B cell (primary cell): Measurements from ENCODE around the gene GINS2. TPM values are rescaled to one million over a fixed set of nuclear protein-coding genes. Genes with fewer than 3 reads are reported as not detected.

Experiments
- ATAC-seq: fragments of 200-7000 bp; cut with Tn5 transposase; one replicate; pipeline ENCODE4 v1.10.0; 2021; ENCODE audit warnings: low read depth, mild to moderate bottlenecking, moderate number of reproducible peaks, moderate library complexity
- CTCF ChIA-PET: fragments of 350-600 bp; sonication (Branson Sonifier 250); formaldehyde crosslinking; loops from one replicate; lab custom pipeline; 2021; ENCODE audit warnings: antibody characterized with exemption, inconsistent platforms; lab: Charles Lee
- POLR2A ChIA-PET: fragments of 350-600 bp; sonication (Branson Sonifier 250); formaldehyde crosslinking; loops from one replicate; lab custom pipeline; 2021; ENCODE audit warnings: antibody characterized with exemption; lab: Charles Lee
- DNase-seq: peaks from one replicate; pipeline ENCODE4 v3.0.0; 2013
- H2AFZ ChIP-seq: 2 replicates; pipeline ENCODE4 v1.6.1; 2012; ENCODE audit warnings: mild to moderate bottlenecking, low read depth, low read length; ENCODE audit not compliant: insufficient read depth, poor library complexity, severe bottlenecking
- H3K27ac ChIP-seq, 2 donors: 1 replicate in 1 of 2; 2 replicates in 1 of 2; pipeline ENCODE4 v1.5.1; 2012 to 2013; ENCODE audit warnings: low read length in 2 of 2, mild to moderate bottlenecking in 2 of 2, moderate library complexity in 1 of 2
- H3K27me3 ChIP-seq, 4 experiments: fragments of 200-600 bp in 1 of 4; sonication (generic) in 1 of 4; replicated peaks in 1 of 4; 1 replicate in 2 of 4; 2 replicates in 2 of 4; pipeline versions ENCODE4 v1.6.1 to v1.7.0; 2013 to 2016; ENCODE audit warnings: low read length in 3 of 4, mild to moderate bottlenecking in 2 of 4, mixed read lengths in 1 of 4, moderate library complexity in 1 of 4; ENCODE audit not compliant: insufficient read depth in 4 of 4, control insufficient read depth in 3 of 4; ENCODE audit errors: control extremely low read depth in 1 of 4
- H3K36me3 ChIP-seq, 2 experiments: replicated peaks in 1 of 2; 1 replicate in 1 of 2; 2 replicates in 1 of 2; pipeline versions ENCODE4 v1.6.1 to v1.7.1; 2013; ENCODE audit warnings: low read length in 1 of 2; ENCODE audit not compliant: insufficient read depth in 2 of 2, control insufficient read depth in 1 of 2; ENCODE audit errors: control extremely low read depth in 1 of 2, extremely low read depth in 1 of 2
- H3K4me1 ChIP-seq, 2 donors: fragments of 200-600 bp in 1 of 2; sonication (generic) in 1 of 2; 1 replicate in 1 of 2; 2 replicates in 1 of 2; pipeline versions ENCODE4 v1.5.1 to v1.6.1; 2013 to 2017; ENCODE audit warnings: low read length in 2 of 2; ENCODE audit not compliant: control insufficient read depth in 2 of 2, insufficient read depth in 2 of 2
- H3K4me2 ChIP-seq: replicated peaks from 2 replicates; pipeline ENCODE3; 2012; ENCODE audit warnings: mild to moderate bottlenecking, low read depth, low read length; ENCODE audit not compliant: poor library complexity, severe bottlenecking
- H3K4me3 ChIP-seq, 5 experiments: fragments of 200-600 bp in 1 of 5; sonication (generic) in 1 of 5; 1 replicate in 3 of 5; 2 replicates in 2 of 5; pipeline versions ENCODE4 v1.5.1 to v1.7.0; 2011 to 2016; ENCODE audit warnings: low read length in 4 of 5, mild to moderate bottlenecking in 4 of 5, low read depth in 2 of 5, control low read depth in 1 of 5, moderate library complexity in 1 of 5; ENCODE audit not compliant: insufficient read depth in 1 of 5; ENCODE audit errors: control extremely low read depth in 1 of 5, extremely low read depth in 1 of 5
- H3K79me2 ChIP-seq: fragments of 200-600 bp; sonication (generic); one replicate; pipeline ENCODE4 v1.6.0; 2016; ENCODE audit warnings: low read length; ENCODE audit not compliant: control insufficient read depth, insufficient read depth
- H3K9ac ChIP-seq: fragments of 200-600 bp; sonication (generic); 2 replicates; pipeline ENCODE4 v1.6.1; 2017; ENCODE audit warnings: mild to moderate bottlenecking, low read length, moderate library complexity
- H3K9me3 ChIP-seq, 3 donors: one replicate each; pipeline versions ENCODE4 v1.6.1 to v1.7.1; 2013; ENCODE audit warnings: low read length in 2 of 3; ENCODE audit not compliant: control insufficient read depth in 2 of 3, insufficient read depth in 1 of 3; ENCODE audit errors: control extremely low read depth in 1 of 3
- H4K20me1 ChIP-seq: 2 replicates; pipeline ENCODE4 v1.6.0; 2012; ENCODE audit warnings: mild to moderate bottlenecking, low read length; ENCODE audit not compliant: insufficient read depth, control insufficient read depth, poor library complexity, severe bottlenecking
- H3K27ac Mint-ChIP-seq: one replicate; pipeline ENCODE4 v1.8.0; 2021; ENCODE audit warnings: mixed read lengths
- H3K27me3 Mint-ChIP-seq: one replicate; pipeline ENCODE4 v1.8.0; 2021; ENCODE audit warnings: mixed read lengths
- H3K4me1 Mint-ChIP-seq: one replicate; pipeline ENCODE4 v1.8.0; 2021; ENCODE audit warnings: mixed read lengths
- H3K4me3 Mint-ChIP-seq: one replicate; pipeline ENCODE4 v1.8.0; 2021; ENCODE audit warnings: mixed read lengths
- H3K9me3 Mint-ChIP-seq: one replicate; pipeline ENCODE4 v1.8.0; 2022; ENCODE audit warnings: mixed read lengths; ENCODE audit not compliant: insufficient read depth
- CTCF ChIP-seq: fragments of 200-600 bp; IDR thresholded peaks from one replicate; pipeline ENCODE4 v1.8.0; 2022; ENCODE audit warnings: antibody characterized with exemption, mild to moderate bottlenecking
- EZH2 ChIP-seq: IDR thresholded peaks from 2 replicates; pipeline ENCODE4 v1.6.1; 2012; ENCODE audit warnings: borderline replicate concordance, low read depth, mild to moderate bottlenecking, moderate library complexity, low read length; ENCODE audit not compliant: insufficient read depth, poor library complexity, severe bottlenecking
- WGBS: methylation state at CpG from one replicate; pipeline ENCODE4 v1.1.5; 2013; ENCODE audit warnings: missing lambda C conversion rate; ENCODE audit not compliant: insufficient coverage; 5-methylcytosine and 5-hydroxymethylcytosine counted together
- intact Hi-C: fragments of 100-400 bp; cut with micrococcal nuclease; formaldehyde crosslinking; loops from one replicate; pipeline ENCODE4 v1.10.0; 2022
- polyA plus RNA-seq: library from polyadenylated mRNA; depleted of rRNA; stranded (reverse); fragments of >200 nt; gene quantifications from 2 replicates; pipeline ENCODE4 v1.2.3, GENCODE V29; 2012
- total RNA-seq, 2 donors: library from RNA; stranded (reverse); fragments of 120-200 nt in 1 of 2; gene quantifications; 1 replicate in 1 of 2; 2 replicates in 1 of 2; pipeline versions ENCODE4 v1.2.3 to v1.2.4, GENCODE V29; 2013 to 2022

Gene GINS2
- total and polyA plus RNA-seq, 2 donors (not counting 1 experiment from before 2014, with no cell fraction given), result 0.52 to 4.2 TPM

- no peak overlapping the region for H2AFZ ChIP-seq
- no peaks in the 10 kb centered on the region for H3K27me3 ChIP-seq
- H3K4me3 Mint-ChIP-seq, result no peak overlapping the region
- H4K20me1 ChIP-seq, result peaks cover 55% of the 10 kb centered on the region
- H3K9ac ChIP-seq, result no peak overlapping the region
- intact Hi-C loops, result no loop called here
- H3K4me1 Mint-ChIP-seq, result peaks cover 4% of the 10 kb centered on the region
- H3K36me3 ChIP-seq, result peaks cover 3 to 87% of the 10 kb centered on the region in 2 experiments
- CTCF ChIA-PET, result interaction anchor here (1.4 to 6.7 kb wide), 2 partner anchors 55 to 98 kb away, joined by 4 to 45 read pairs; no protein-coding TSS in a partner anchor
- H3K27me3 Mint-ChIP-seq, result no peaks in the 10 kb centered on the region
- ATAC-seq (no peak), DNase-seq (no peak)
- no peak overlapping the region for H3K4me2 ChIP-seq
- H3K9me3 Mint-ChIP-seq, result no peaks in the 10 kb centered on the region
- POLR2A ChIA-PET, result no interaction called here
- no peak overlapping the region for H3K4me3 ChIP-seq
- no peak overlapping the region for H3K27ac Mint-ChIP-seq
- peaks cover 12% of the 10 kb centered on the region for H3K79me2 ChIP-seq
- 95% methylated on average over 3 of the region's 3 CpGs for WGBS
- H3K4me1 ChIP-seq, result no peaks in the 10 kb centered on the region
- TF ChIP-seq CTCF (no peak), EZH2 (no peak)
- H3K9me3 ChIP-seq, result no peaks in the 10 kb centered on the region
- no peak overlapping the region for H3K27ac ChIP-seq
These were observed 26.3 kb downstream of the GINS2 start for GRCh38 chr16:85662482-85662812.

GRCh38 chr16:85661740-85662481, 26.8 kb downstream of the GINS2 start:
- no peaks in the 10 kb centered on the region for H3K4me1 ChIP-seq
- peaks cover 12% of the 10 kb centered on the region for H3K79me2 ChIP-seq
- DNase-seq, result no peak
- no peak overlapping the region for H3K27ac Mint-ChIP-seq
- no peak overlapping the region for H3K4me3 Mint-ChIP-seq
- H3K4me2 ChIP-seq, result no peak overlapping the region
- no peak overlapping the region for H2AFZ ChIP-seq
- intact Hi-C loops, result no loop called here
- peaks cover 3 to 87% of the 10 kb centered on the region in 2 experiments for H3K36me3 ChIP-seq
- no peak for ATAC-seq
- peaks cover 60% of the 10 kb centered on the region for H4K20me1 ChIP-seq
- no peak overlapping the region for H3K9ac ChIP-seq
- H3K27me3 Mint-ChIP-seq, result no peaks in the 10 kb centered on the region
- H3K9me3 Mint-ChIP-seq, result no peaks in the 10 kb centered on the region
- 96% methylated on average over 25 of the region's 26 CpGs for WGBS
- POLR2A ChIA-PET, result no interaction called here
- H3K27me3 ChIP-seq, result no peaks in the 10 kb centered on the region
- H3K27ac ChIP-seq, result no peak overlapping the region
- CTCF ChIA-PET, result interaction anchor here (1.4 to 6.7 kb wide), 3 partner anchors 55 to 99 kb away, joined by 4 to 58 read pairs (median 45); no protein-coding TSS in a partner anchor
- H3K9me3 ChIP-seq, result no peaks in the 10 kb centered on the region
- H3K4me3 ChIP-seq, result no peak overlapping the region
- H3K4me1 Mint-ChIP-seq, result peaks cover 4% of the 10 kb centered on the region
- TF ChIP-seq CTCF (no peak), EZH2 (no peak)
